ENCODE data around the gene ABCA7.

DNA sequence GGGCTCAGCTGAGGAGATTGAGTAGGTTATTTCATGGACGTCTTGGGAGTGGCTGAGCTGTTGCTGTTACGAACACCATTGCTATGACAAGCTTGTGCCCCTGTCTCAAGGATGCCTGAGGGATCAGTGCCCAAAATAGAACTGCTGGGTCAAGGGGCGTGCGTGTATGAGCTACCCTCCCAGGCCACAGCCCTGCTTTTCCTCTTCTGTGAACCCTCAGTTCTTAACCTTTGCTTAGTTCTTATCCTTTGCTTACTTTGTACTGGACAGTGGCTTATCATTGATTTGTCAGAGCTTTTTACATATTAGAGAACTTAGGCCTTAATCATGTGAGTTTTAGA, 36.1 kb downstream of the ABCA7 start:
- TF ChIP-seq, protein P1, sequence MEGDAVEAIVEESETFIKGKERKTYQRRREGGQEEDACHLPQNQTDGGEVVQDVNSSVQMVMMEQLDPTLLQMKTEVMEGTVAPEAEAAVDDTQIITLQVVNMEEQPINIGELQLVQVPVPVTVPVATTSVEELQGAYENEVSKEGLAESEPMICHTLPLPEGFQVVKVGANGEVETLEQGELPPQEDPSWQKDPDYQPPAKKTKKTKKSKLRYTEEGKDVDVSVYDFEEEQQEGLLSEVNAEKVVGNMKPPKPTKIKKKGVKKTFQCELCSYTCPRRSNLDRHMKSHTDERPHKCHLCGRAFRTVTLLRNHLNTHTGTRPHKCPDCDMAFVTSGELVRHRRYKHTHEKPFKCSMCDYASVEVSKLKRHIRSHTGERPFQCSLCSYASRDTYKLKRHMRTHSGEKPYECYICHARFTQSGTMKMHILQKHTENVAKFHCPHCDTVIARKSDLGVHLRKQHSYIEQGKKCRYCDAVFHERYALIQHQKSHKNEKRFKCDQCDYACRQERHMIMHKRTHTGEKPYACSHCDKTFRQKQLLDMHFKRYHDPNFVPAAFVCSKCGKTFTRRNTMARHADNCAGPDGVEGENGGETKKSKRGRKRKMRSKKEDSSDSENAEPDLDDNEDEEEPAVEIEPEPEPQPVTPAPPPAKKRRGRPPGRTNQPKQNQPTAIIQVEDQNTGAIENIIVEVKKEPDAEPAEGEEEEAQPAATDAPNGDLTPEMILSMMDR (IDR thresholded peaks at IDR 0.05) = no peak
- no peak for TF ChIP-seq POLR2A (IDR thresholded peaks at IDR 0.05)

Data from adrenal gland (tissue), 5 donors.